ENCODE data around the gene GPD2. TPM values are rescaled to one million over a fixed set of nuclear protein-coding genes. Genes with fewer than 3 reads are reported as not detected.
"Not testable (repeated sequence)": the region's sequence is repeated elsewhere in the genome, so short reads cannot be mapped to it uniquely, and the experiment has no call there.

The GPD2 gene
- total RNA-seq, 1 donor from 2014 or later, result 12.6 TPM

DNA sequence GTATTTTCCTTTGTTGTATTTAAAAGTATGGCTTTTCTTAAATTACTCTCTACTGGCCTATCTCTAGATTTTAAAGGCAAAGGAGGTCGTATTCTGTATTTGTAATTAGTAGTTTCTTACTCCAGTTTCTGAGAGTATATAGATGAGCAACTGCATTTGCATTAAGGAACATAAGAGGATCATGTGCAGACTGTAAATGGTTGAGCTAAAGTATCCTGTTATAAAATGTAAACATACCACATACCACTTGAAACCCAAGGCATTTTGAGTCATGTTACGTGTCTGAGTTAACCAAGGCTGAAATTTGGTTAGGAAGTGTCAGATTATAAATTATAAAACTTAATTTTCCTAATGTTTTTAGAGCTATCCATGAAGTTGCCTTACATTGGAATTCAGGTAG, 76.3 kb downstream of the GPD2 start:
- no peak for DNase-seq (ENCODE audit: low spot score)
- intact Hi-C loops (cut with DNase I), result no loop called here

DNA sequence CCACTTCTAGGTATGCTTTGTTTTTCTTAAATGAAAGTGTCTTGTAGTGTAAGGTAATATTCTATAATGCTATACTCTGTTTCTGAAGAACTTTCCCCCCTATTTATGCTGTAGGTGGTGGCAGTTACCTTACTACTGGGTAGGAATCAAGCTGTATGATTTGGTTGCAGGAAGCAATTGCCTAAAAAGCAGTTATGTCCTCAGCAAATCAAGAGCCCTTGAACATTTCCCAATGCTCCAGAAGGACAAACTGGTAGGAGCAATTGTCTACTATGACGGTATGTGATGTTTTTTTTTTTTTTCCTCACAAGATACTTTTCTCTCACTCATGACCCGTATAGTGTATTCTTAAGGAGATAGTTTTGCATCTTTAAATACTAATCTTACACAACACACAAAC, 77.0 kb downstream of the GPD2 start:
- intact Hi-C loops (cut with DNase I), result no loop called here
- DNase-seq (ENCODE audit: low spot score), result no peak

DNA sequence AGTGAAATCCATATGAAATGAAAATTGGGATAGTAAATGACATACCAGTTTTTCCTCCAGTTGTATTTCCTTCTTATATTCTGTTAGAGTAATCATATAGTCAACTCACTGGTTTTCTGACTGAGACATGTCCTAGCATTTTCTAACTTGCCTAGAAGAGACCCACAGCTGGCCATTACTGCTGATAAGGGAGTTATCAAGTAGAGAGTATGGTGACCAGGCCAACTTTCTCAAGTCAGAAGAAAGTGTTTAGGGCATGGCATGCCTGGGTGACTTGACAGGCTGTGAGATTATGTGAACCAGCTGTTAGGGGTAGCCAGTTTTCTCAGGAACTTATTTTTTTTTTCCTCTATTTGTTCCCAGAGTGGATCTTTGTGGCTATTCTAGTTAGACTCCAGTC, 81.2 kb downstream of the GPD2 start:
- intact Hi-C loops (cut with DNase I), result no loop called here
- no peak for DNase-seq (ENCODE audit: low spot score)

DNA sequence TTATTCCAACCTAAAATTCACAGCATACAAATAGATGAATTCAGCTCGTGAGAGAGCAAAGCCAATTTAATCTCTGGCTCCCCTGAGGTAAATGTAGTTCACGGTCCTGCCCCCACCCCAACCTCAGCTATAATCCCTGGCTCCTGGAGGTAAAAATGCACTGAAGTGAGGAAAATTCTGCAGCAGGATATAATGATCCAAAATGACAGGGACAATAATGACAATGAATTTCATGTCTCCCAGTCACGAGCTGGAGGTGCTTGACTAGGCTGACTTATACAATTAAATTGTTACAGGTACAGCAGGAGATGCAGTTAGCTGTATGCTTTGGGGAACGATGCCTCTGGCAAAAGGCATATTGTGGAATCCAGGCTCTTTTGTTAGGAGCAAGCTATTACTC, 82.0 kb downstream of the GPD2 start:
- DNase-seq (ENCODE audit: low spot score), result no peak
- intact Hi-C loops (cut with DNase I), result no loop called here

DNA sequence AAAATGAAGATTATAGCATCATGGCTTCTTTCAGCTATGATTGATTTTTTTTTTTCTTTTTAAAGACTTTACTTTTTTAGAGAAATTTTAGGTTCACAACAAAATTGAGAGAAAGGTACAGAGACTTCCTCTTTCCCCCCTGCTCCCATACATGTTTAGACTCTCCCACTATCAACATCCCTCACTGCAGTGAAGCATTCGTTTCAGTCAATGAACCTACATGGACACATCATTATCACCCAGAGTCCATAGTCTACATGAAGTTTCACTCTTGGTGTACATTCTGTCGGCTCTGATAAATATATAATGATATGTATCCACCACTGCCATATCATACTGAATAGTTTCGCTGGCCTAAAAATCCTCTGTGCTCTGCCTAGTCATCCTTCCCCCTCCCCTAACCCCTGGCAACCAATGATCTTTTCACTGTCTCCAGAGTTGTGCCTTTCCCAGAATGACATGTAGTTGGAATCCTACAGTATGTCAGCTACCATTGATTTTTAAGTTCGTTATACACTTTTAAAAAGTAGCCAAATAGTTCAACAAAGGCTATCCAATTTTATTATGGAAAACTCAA, 86.8 kb downstream of the GPD2 start:
- no peak for DNase-seq (ENCODE audit: low spot score)
- intact Hi-C loops (cut with DNase I), result no loop called here

DNA sequence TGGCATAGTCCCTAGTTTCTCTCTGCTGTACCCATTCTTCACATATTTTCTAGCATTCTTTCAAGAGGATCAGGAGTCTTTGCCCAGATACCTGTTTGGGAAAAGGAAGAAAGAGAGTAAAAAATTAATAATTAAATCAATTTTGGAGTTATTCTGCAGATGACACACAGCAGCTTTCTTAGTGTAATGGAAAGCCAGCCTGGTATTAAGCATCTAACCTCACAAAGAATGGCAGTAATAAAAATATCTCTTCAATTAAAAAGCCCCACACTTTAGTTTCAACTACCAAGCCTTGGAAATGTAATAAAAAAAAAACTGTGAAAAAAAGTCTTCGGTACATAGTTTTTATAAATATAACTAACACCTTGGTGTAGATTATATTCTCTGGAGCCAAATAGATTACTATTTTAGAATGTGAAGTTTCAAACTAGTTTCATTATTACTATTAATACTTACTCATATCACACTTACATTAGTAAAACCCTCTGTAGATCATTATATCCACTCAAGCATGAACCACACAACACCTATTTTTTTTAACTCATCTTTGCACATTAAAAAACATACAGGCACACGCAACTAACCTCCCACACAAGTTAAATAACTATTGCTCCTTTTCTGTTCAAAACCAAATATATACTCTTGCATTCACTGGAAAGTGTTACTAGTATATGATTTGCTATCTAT, 90.9 kb downstream of the GPD2 start:
- no peak for DNase-seq (ENCODE audit: low spot score)

DNA sequence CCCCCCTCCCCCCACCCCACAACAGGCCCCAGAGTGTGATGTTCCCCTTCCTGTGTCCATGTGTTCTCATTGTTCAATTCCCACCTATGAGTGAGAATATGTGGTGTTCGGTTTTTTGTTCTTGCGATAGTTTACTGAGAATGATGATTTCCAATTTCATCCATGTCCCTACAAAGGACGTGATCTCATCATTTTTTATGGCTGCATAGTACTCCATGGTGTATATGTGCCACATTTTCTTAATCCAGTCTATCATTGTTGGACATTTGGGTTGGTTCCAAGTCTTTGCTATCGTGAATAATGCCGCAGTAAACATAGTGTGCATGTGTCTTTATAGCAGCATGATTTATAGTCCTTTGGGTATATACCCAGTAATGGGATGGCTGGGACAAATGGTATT, 92.4 kb downstream of the GPD2 start:
- DNase-seq (ENCODE audit: low spot score); intact Hi-C loops (cut with DNase I): not testable (repeated sequence)

More for the DNA sequence above, 90.9 kb downstream of the GPD2 start:
- intact Hi-C loops (cut with DNase I), result no loop called here

DNA sequence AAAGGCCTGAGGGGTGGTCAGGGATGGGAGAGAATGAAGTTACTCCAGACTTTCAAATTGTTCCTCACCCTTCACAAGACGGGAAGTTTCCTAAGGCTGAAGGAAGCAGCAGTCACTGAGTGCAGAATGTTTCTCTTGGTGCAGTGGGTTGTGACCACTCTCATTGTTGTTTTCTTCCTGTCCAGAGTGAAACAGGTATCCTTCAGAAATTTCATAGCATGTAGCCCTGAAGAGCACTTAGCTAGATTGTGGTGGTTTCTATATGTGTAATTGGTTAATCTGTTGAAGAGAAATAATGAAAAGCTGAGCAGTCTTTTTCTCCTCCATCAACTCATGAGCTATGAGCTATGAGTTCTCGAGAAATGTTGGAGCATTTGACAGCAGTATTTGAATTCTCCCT, 96.8 kb downstream of the GPD2 start:
- DNase-seq (ENCODE audit: low spot score), result no peak
- intact Hi-C loops (cut with DNase I), result no loop called here

DNA sequence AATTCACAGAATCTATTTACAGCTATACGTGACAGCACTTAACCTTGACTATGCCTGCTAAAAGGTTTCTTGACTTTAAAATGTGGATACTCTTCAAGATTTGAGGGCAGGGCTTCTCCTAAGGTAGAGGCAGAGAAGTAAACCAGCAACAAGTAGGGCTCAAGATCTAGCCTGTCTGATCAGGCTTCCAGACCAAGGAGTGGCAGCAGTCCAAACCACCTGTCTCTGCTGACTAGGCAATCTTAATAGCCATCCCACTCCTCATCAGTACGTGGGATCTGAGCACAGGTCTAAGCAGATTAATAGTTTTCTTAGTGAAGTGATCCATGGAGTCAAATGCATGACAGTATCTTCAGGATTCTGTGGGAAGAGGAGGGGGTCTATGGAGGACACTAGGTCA, 100.4 kb downstream of the GPD2 start:
- intact Hi-C loops (cut with DNase I), result no loop called here
- no peak for DNase-seq (ENCODE audit: low spot score)

DNA sequence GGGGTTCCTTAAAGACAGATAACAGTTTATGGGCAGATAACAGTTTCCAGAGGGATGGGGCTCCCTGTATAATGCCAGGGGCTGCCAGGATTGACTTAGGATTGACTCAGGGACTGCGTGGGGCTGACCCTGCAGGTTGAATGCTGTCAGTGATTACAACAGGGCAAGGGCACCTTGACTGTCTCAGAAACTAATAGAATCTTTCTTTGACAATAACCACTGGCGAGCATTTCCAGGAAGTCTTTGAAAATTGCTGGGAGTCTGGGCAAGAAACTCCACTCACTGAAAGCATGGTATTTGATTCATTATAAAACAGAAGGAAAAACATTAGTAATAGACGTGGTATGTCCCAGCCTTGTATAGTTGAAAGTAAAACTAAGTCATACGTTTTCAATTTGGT, 101.0 kb downstream of the GPD2 start:
- no peak for DNase-seq (ENCODE audit: low spot score)
- intact Hi-C loops (cut with DNase I), result no loop called here

DNA sequence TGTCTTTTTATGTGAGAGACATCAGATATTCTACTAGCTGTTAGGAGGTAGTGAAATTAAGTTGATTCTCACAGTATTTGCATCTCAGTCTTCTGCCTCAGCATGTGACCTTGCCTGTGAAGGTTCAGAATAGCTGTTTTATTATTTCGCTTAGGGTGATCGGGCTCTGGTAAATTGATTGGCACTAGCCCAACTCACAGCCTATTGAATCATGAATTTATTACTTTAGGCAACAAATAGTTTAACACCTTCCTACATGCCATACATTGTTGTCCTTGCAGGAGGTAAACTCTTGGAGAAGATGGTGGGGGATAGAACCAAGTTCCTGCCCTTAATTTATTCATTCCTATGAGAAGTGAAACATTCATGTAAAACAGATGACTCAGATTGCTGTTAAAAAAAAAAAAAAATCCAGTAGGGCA, 101.9 kb downstream of the GPD2 start:
- intact Hi-C loops (cut with DNase I), result no loop called here
- DNase-seq (ENCODE audit: low spot score), result no peak

DNA sequence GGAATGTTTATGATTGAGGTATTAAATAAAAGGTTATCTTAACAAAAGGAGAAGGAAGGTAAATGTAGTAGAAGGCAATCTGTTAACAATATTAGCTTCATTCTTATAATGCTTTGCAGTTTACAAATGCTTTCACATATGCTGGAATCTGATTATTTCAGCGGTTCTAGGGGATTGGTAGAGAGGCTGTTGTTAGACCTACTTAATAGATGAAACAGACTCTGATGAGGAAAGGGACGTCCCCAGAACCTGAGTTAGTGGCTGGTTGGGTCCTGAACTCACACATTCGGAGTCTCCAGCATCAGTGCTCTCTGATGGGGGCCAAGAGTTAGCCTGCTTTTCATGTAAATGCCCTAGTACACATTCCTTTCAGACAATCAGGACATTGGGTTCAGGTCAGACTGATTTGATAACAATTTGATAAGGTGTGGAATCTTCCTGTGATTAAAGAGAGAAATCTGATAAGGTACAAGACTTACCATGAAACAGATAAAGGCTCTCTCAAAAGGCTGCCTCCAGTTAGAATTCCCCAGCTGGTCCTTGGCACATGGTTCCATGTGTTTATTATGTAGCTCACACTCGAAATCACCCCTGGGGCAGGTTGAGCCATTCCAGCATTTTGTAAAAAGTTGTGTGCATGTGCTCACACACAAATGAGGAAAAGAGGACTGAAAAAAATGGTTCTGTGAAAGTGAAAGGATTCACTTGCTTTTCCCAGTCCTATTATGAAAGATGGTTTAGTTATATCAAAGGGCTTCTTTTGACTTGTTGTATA, 103.1 kb downstream of the GPD2 start:
- DNase-seq (ENCODE audit: low spot score), result no peak
- intact Hi-C loops (cut with DNase I), result no loop called here

DNA sequence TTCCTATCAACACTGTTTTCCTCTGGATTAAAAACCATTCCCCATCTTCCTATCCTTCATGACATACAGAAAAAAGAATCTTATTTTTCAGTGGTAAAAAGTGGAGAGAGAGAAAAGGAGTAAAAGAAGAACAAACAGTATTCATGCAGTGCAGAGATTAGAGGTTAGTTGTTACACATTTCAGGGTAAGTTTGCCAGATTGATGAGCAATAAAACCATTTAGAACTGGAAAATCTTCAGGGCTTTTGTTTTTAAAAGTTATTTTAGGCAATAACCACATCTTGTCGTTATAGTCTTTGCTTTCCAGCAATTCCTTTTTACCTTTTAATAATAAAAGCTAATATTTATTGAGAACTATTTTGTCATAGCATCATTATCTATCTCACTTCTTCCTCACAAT, 104.5 kb downstream of the GPD2 start:
- intact Hi-C loops (cut with DNase I), result no loop called here
- no peak for DNase-seq (ENCODE audit: low spot score)

DNA sequence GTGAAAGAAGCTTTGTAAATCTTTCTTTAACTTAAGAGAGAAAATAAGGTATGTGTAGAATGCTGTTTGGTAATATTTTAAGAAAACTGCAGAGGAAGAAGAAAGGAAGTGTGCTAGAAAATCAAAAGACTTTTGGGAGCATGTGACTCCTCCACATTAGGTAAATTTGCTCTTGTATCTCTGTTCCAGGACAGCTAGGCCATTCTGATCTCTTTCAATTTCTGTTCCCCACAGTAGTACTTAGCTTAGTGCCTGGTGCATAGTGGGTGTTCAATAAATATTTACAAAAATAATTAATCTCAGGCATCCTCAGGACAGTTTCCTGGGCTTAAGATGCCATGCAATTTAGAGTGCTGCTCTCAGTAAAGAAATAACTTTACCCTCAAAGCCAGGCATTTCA, 105.0 kb downstream of the GPD2 start:
- no peak for DNase-seq (ENCODE audit: low spot score)

DNA sequence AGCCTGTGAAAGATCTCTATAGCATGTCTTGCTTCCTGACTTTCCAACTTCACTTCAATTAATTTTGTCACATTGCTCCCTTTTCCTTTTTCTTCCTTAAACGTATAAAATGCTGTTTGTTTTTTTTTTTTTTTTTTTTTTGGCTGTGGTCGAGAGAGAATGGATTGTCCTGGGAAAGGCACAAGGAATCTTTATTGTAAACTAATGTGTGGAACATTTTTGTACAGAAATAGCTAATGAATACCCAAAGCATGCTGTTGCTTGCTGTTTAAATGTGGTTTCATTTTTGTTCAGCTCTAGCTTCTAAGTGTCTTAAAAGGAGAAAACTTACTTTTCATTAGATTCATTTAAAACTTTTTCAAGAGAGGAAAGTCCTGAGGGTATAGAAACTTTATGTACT, 105.5 kb downstream of the GPD2 start:
- DNase-seq (ENCODE audit: low spot score), result no peak
- intact Hi-C loops (cut with DNase I), result no loop called here

More for the DNA sequence above, 105.0 kb downstream of the GPD2 start:
- intact Hi-C loops (cut with DNase I), result no loop called here

DNA sequence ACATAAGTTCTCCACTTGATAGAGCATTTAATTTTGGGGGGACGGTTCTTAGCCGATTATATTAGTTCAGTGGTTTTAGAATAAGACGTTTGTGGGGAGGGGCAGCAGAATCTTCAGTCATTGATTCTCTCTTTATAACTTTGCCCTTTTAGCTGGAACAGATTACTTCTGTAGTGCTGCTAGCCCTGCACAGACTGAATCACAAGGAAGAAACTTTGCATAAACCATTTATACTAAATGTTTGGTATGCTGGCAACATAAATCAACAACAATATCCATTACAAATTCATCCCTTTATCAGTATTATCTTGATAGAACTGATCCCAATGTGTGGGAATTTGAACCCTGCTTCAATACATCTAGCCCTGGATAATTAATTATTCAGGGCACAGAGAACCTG, 112.2 kb downstream of the GPD2 start:
- intact Hi-C loops (cut with DNase I), result no loop called here
- no peak for DNase-seq (ENCODE audit: low spot score)

DNA sequence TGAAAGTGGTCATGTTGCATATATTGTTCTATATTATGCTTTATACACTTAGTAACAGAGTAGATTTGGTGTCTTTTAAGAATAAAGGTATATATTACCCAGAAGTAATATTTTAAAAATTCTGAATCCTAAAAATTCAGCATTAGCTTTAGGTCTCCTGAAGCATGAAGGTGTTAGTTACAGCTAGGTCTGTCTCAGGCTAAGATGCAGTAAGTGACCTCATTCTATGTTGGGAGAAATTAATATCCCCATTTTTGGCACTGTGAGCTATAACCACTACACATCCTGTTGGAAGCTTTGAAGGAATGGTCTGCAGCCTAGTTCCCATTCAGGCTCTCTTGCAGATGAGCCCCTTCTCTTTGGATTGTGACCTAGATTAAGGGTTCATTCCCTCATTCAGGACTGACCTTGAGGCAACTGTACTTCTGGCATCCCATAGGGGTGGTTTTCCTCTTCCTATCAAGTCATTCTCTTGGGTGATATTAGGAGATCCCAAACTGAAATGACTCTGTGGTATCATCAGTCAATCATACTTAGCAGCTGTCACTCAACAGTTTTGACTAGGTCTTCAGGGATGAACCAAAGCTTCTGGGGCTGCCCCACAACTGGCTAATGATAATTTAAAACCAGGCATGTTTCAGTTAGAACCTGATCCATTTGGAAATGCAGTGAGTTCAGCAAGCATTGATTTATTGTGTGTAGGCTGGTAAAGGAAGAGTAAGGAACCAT, 117.7 kb downstream of the GPD2 start:
- DNase-seq (ENCODE audit: low spot score), result no peak
- intact Hi-C loops (cut with DNase I), result no loop called here

DNA sequence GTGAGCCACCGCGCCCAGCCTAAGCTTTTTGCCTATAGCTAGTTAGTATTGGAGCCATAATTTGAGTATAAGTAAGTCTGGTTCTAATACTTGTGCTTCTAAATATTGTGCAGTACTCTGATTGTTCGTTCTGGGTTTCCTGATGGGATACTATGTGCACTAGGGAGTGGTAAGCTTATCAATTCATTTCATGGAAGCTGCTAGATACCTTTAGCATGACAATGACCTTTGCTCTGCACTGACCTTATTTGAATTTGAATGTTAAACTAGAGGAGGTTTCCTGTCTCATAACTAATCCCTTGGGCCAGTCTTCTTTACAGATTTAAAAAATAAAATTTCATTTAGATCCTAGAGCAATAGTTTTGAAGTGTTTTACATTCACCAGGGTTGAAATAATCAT, 125.1 kb downstream of the GPD2 start:
- no peak for DNase-seq (ENCODE audit: low spot score)
- intact Hi-C loops (cut with DNase I), result no loop called here

DNA sequence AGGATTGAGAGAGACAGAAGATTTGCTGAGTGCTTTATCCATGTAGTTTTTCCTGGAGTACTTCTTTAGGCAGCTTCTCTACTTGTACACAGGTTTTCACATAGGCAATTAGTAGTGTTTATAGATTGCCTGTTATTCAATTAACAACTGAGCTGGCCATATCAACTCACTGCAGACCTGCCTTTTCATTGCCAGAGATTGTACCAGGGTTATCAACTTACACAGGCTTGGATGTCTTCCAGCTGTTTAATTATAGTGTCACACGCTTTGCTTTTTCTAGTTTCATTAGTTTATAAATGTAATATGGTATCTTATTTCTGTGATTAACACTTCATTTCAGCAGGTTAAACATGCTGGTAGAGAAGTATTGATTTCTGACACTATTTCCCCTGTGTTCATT, 125.9 kb downstream of the GPD2 start:
- DNase-seq (ENCODE audit: low spot score), result no peak
- intact Hi-C loops (cut with DNase I), result no loop called here

DNA sequence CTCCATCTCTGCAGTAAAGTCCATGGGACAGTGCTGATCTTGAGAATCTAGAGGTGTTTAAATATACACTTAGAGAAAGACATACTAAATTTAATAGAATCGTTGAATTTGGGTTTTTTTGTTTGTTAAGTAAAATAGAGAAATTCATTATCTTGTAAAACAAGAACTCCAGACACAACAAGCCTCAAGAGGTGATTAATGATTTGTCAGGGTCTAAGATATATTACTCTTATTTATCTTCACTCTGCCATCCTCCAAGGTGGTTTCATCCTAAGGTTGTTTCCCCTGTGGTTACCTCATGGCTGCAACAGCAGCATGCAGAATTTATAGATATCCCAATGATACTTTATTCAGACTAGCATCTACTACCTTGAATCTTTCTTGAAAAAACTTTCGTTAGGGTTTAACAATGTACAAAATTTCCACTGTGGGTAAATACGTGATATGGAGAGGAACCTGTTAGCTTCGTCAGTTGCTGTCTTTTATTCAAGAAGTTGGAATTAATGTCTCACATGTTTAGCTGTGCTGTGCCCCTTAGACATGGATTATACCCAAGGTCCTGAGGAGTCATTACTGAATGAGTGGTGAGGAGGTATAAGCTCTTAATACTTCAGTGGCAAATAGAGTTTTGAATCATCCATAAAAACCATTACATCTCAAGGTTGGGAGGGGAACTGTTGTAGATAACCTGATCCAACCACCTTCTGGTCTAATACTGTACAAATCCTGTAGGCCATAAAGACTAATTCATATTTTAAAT, 128.0 kb downstream of the GPD2 start:
- DNase-seq (ENCODE audit: low spot score), result no peak
- intact Hi-C loops (cut with DNase I), result no loop called here
